Measurements from ENCODE around the gene GPLD1. TPM values are rescaled to one million over a fixed set of nuclear protein-coding genes. Genes with fewer than 3 reads are reported as not detected.

Gene GPLD1
- total RNA-seq, 6 experiments from 2014 or later: 19.9 to 53.0 (median 38.9) TPM

- intact Hi-C loops (cut with DNase I): no loop called here
- ATAC-seq (no peak), DNase-seq (no peak)
- Histone ChIP-seq H3K27ac (no peak overlapping the region), H3K36me3 (peaks cover 0 to 69% (median 15%) of the 10 kb centered on the region in 4 donors), H3K4me3 (no peak overlapping the region), H3K4me1 (no peaks in the 10 kb centered on the region), H3K9me3 (no peaks in the 10 kb centered on the region), H3K27me3 (no peaks in the 10 kb centered on the region)
- TF ChIP-seq POLR2A (IDR thresholded peaks at IDR 0.05): no peak
- no peak for TF ChIP-seq CTCF (IDR thresholded peaks at IDR 0.05)
- WGBS (ENCODE audit: insufficient coverage, low coverage, low lambda C conversion rate, missing lambda C conversion rate): 91% methylated on average over 4 of the region's 4 CpGs
These were observed 77.1 kb downstream of the GPLD1 start for GRCh38 chr6:24412294-24412693.

- H3K36me3 ChIP-seq: peaks cover 0 to 55% (median 9%) of the 10 kb centered on the region in 4 donors
- no peak overlapping the region for H3K27ac ChIP-seq
- TF ChIP-seq CTCF (IDR thresholded peaks at IDR 0.05): no peak
- TF ChIP-seq POLR2A (IDR thresholded peaks at IDR 0.05): no peak
- ATAC-seq (no peak), DNase-seq (no peak)
- H3K4me3 ChIP-seq: no peak overlapping the region
- no peaks in the 10 kb centered on the region for H3K27me3 ChIP-seq
- intact Hi-C loops (cut with DNase I): no loop called here
- no peaks in the 10 kb centered on the region for H3K9me3 ChIP-seq
- no peaks in the 10 kb centered on the region for H3K4me1 ChIP-seq
- 83% methylated on average over 1 of the region's 3 CpGs for WGBS (ENCODE audit: insufficient coverage, low coverage, low lambda C conversion rate, missing lambda C conversion rate)
These were observed 78.8 kb downstream of the GPLD1 start for GRCh38 chr6:24410622-24411021.

- DNase-seq (no peak), ATAC-seq (no peak)
- 93% methylated on average over 2 of the region's 2 CpGs for WGBS (ENCODE audit: insufficient coverage, low coverage, low lambda C conversion rate, missing lambda C conversion rate)
- TF ChIP-seq CTCF (IDR thresholded peaks at IDR 0.05) (no peak), POLR2A (IDR thresholded peaks at IDR 0.05) (no peak)
- Histone ChIP-seq H3K4me1 (peaks cover 0 to 12% (median 4%) of the 10 kb centered on the region in 4 donors), H3K36me3 (peaks cover 0 to 44% (median 9%) of the 10 kb centered on the region in 4 donors), H3K27me3 (no peaks in the 10 kb centered on the region), H3K4me3 (no peak overlapping the region), H3K9me3 (no peaks in the 10 kb centered on the region), H3K27ac (no peak overlapping the region)
- intact Hi-C loops (cut with DNase I): no loop called here
These were observed 80.5 kb downstream of the GPLD1 start for GRCh38 chr6:24408719-24409410.

GRCh38 chr6:24405262-24405661, 84.1 kb downstream of the GPLD1 start:
- H3K4me3 ChIP-seq: no peak overlapping the region
- no peaks in the 10 kb centered on the region for H3K27me3 ChIP-seq
- WGBS (ENCODE audit: insufficient coverage, low coverage, low lambda C conversion rate, missing lambda C conversion rate): 75% methylated on average over 5 of the region's 5 CpGs
- H3K36me3 ChIP-seq: peaks cover 0 to 24% (median 8%) of the 10 kb centered on the region in 4 donors
- no peaks in the 10 kb centered on the region for H3K9me3 ChIP-seq
- ATAC-seq (no peak), DNase-seq (no peak)
- no peak overlapping the region for H3K27ac ChIP-seq
- TF ChIP-seq POLR2A (IDR thresholded peaks at IDR 0.05) (no peak), CTCF (IDR thresholded peaks at IDR 0.05) (no peak)
- intact Hi-C loops (cut with DNase I): no loop called here
- H3K4me1 ChIP-seq: peaks cover 0 to 14% (median 5%) of the 10 kb centered on the region in 4 donors

Measured in right lobe of liver (tissue), 6 donors.